ENCODE results near the gene XRCC5. TPM values are rescaled to one million over a fixed set of nuclear protein-coding genes. Genes with fewer than 3 reads are reported as not detected.
A peak's percentile ranks its signal among the peaks of the same experiment; 100 is the strongest.

Gene XRCC5
- 100 to 1,000 TPM; 292 to 331 TPM for total RNA-seq

DNA sequence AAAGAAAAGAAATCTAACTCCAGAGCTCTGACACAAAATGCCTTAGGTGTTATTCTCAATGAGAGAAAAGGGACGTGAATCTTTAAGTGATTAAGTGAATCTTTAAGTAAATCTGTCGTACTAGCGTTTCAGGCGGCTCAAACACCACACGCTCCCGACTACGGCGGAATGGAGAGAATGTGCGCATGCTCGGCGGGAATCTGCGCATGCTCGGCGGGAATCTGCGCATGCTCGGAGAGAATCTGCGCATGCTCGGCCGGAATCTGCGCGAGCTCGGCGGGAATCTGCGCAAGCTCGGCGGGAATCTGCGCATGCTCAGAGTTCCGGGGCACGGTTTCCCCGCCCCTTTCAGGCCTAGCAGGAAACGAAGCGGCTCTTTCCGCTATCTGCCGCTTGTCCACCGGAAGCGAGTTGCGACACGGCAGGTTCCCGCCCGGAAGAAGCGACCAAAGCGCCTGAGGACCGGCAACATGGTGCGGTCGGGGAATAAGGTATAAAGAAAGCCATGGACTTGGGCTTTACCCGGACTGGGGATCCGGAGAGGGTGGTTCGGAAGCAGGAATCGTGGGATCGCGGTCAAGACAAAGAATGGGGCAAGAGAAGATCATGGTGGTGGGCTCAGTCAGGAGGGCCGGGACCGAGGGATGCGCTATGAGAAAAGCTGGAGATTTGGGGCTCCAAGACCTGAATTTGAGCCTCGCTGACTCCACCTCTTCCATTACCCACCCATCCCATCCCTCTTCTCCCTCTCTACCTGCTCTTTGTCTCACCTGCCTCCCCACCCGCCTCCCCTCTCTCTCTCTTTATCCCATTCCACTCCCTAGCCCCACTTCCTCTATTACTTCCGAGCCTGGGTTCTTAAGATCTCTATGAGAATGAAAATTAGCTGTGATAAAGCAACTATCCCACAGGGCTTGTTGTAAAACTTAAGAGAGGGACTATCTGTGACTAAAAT, at the start of gene XRCC5:
Gene XRCC5, plus strand, starts transcription at position 382 of the 955 bp plus-strand sequence. Its CDS starts 89 bp downstream, at position 471.
- ChIA-PET CTCF (interaction anchor here (0.7 to 2.9 kb wide), 11 partner anchors 10 to 307 kb away, joined by 3 to 19 read pairs (median 4); partner anchors contain the start of genes PECR and TMEM169), POLR2A (interaction anchor here (0.5 to 1.2 kb wide), 4 partner anchors 25 to 300 kb away, joined by 3 to 5 read pairs (median 4); no protein-coding TSS in a partner anchor)
- Mint-ChIP-seq H3K27ac (peak within 1 kb of the TSS; percentile 98), H3K36me3 (ENCODE audit: low read depth) (peaks cover 47% of the 10 kb centered on the region), H3K4me1 (peaks cover 59% of the 10 kb centered on the region), H3K9me3 (no peaks in the 10 kb centered on the region), H3K27me3 (no peaks in the 10 kb centered on the region), H3K4me3 (peak within 1 kb of the TSS; percentile 99)
- DNase-seq = peak; percentile 97

DNA sequence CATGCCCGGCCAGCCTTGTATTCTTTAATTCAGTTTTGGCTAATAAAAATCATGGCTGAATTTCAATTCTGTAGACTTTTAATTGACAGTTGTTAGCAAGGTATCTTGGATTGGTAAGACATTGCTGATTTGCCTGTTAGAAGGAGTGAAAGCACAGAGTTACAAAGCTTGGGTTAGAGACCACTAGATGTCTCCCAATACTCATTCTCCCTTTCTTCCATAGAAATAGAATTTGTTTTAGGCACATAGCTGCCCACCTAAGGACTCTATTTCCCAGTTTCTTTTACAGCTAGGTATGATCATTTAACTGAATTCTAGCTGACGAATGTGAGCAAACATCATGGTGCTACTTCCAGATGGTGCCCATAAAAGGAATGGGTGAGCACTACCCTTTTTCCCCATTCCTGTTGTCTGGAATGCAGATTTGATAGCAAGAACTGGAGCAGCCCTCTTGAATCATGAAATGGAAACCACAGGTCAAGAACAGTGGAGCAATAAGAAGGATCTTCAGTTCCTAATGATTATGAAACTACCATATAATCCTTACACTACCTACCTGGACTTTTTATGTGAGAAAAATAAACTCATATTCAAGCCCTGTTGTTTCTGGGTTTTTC, 45.0 kb upstream of the XRCC5 start:
- peaks cover 29% of the 10 kb centered on the region for H3K36me3 Mint-ChIP-seq (ENCODE audit: low read depth)
- H3K4me1 Mint-ChIP-seq = peaks cover 13% of the 10 kb centered on the region
- no peak overlapping the region for H3K27ac Mint-ChIP-seq
- H3K27me3 Mint-ChIP-seq = no peaks in the 10 kb centered on the region
- no peaks in the 10 kb centered on the region for H3K9me3 Mint-ChIP-seq
- POLR2A ChIA-PET = no interaction called here
- no peak overlapping the region for H3K4me3 Mint-ChIP-seq
- DNase-seq = no peak
- CTCF ChIA-PET = interaction anchor here (0.6 kb wide), 1 partner anchor 22 kb away, joined by 4 read pairs; no protein-coding TSS in a partner anchor

DNA sequence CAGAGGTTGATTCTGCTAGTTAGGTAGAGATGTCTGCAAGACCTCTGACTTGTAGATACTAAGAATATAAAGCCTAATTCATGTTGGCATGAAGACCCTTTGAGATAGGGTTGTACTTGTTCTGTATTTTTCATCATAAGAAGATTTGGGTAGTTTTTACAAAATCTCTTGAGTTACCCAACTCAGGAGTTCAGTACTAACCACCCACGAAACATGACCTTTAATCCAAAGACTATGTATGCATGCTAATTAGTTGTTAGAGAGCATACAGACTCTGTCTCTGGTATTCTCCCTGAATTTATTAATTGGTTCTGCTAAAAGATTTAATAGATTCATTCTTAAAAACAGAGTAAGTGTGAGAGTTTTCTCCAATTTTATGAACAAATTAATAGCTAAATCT, 44.5 kb upstream of the XRCC5 start:
- Mint-ChIP-seq H3K4me3 (no peak overlapping the region), H3K4me1 (peaks cover 10% of the 10 kb centered on the region), H3K9me3 (no peaks in the 10 kb centered on the region), H3K36me3 (ENCODE audit: low read depth) (peaks cover 26% of the 10 kb centered on the region), H3K27me3 (no peaks in the 10 kb centered on the region), H3K27ac (no peak overlapping the region)
- no peak for DNase-seq
- ChIA-PET POLR2A (no interaction called here), CTCF (interaction anchor here (0.6 kb wide), 2 partner anchors 21 to 93 kb away, joined by 3 to 4 read pairs; no protein-coding TSS in a partner anchor)

DNA sequence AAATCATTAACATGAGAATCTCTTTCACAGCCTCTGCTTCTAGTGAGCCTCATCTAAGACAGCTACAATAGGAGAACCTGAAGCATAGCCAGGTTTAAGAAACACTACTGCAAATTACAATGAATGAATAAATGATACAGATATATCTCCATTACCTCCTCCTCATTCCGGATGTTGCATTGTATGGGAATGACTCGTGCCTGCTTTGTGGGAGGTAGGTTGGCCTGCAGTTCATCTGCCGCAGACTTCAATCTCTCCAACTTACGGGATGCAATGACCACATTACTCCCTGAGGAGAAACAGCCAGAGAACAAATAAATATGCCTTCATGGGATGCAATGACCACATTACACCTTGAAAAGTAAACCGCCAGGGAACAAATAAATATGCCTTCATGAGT, 42.9 kb upstream of the XRCC5 start:
- H3K27ac Mint-ChIP-seq = peak overlapping the region; percentile 15
- peaks cover 9% of the 10 kb centered on the region for H3K4me1 Mint-ChIP-seq
- H3K36me3 Mint-ChIP-seq (ENCODE audit: low read depth) = peaks cover 29% of the 10 kb centered on the region

DNA sequence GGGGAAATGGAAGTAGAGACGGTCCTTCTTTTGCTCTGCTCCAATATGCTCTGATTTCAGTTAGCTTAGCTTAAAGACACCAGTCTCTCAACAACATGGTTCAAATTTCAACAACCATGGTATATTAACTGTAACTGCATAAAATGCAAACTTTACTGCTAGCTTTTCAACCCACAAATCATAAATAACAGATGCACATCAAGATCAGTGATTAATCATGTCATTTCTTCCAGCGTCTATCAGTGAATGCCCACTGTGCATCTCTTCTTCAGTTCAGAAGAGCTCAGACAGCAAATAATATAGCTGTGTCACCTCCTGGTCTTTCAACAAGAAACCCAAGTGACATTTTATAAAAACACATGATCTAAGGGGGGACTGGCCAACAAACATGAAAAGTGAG, 40.1 kb upstream of the XRCC5 start:
- peaks cover 16% of the 10 kb centered on the region for H3K4me1 Mint-ChIP-seq
- H3K4me3 Mint-ChIP-seq = no peak overlapping the region
- H3K9me3 Mint-ChIP-seq = no peaks in the 10 kb centered on the region
- no peak for DNase-seq
- peaks cover 32% of the 10 kb centered on the region for H3K36me3 Mint-ChIP-seq (ENCODE audit: low read depth)
- no peak overlapping the region for H3K27ac Mint-ChIP-seq
- POLR2A ChIA-PET = no interaction called here
- CTCF ChIA-PET = interaction anchor here (0.8 to 2.8 kb wide), 2 partner anchors 11 to 24 kb away, joined by 3 to 9 read pairs; no protein-coding TSS in a partner anchor
- H3K27me3 Mint-ChIP-seq = no peaks in the 10 kb centered on the region

More for the DNA sequence above, 42.9 kb upstream of the XRCC5 start:
- DNase-seq = no peak
- ChIA-PET POLR2A (no interaction called here), CTCF (interaction anchor here (0.6 to 1.2 kb wide), 3 partner anchors 18 to 627 kb away, joined by 3 to 4 read pairs (median 4); no protein-coding TSS in a partner anchor)
- no peaks in the 10 kb centered on the region for H3K9me3 Mint-ChIP-seq
- no peak overlapping the region for H3K4me3 Mint-ChIP-seq
- H3K27me3 Mint-ChIP-seq = no peaks in the 10 kb centered on the region

DNA sequence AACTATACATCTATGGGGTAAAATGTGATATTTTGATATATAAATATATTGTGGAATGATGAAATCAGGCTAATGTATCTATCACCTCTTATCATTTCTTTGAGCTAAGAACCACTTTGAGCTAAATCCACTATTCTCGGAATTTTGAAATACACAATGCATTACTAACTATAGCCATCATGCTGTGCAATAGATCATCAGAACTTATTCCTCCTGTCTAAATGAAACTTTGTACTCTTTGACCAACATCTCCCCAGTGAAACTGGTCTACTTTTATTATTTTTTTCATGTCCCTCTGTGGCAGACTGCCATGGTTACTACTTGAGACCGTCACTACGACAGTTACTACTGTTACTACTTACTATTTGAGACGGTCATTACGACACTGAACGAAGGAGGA, 39.0 kb upstream of the XRCC5 start:
- H3K9me3 Mint-ChIP-seq = no peaks in the 10 kb centered on the region
- POLR2A ChIA-PET = no interaction called here

DNA sequence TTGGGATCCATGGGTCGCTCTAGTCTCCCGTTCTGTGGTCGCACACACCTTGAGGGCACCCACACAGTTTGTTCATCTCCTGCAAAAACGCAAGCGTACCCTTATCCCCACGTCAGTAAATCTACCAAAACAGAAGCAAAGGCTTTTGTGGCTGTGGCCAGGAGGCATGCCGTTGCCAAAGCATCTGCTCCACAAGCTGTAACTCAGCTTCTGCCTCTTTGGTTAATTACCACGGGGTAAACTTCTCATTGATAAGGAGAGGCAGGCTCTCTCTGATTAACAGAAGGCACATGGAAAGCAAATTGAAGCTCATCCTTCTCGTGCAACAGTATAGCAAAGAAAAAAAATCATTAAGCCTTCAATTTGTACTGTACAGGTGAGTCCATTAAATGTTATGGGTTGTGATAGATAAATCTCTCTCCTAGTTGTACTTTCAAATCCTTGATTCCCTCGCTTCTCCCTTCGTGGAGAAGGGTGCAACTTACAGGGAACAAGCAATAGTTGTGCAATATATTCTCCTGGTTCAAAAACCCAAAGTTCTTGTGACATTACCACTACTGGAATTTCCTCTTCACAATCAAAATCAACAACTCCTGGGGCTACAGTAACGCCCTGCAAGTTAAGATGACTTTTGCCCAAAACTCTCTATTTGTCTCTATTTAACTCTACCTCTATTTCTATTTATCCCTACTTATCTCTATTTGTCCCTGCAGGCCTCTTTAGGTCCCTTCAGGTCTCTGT, 37.9 kb upstream of the XRCC5 start:
- Mint-ChIP-seq H3K27me3 (no peaks in the 10 kb centered on the region), H3K4me3 (no peak overlapping the region), H3K9me3 (no peaks in the 10 kb centered on the region), H3K4me1 (peaks cover 37% of the 10 kb centered on the region), H3K36me3 (ENCODE audit: low read depth) (peaks cover 39% of the 10 kb centered on the region), H3K27ac (no peak overlapping the region)
- no peak for DNase-seq
- ChIA-PET CTCF (interaction anchor here (1.2 to 2.8 kb wide), 2 partner anchors 10 to 13 kb away, joined by 3 to 9 read pairs; partner anchors contain the start of genes PECR and TMEM169), POLR2A (no interaction called here)

More for the DNA sequence above, 39.0 kb upstream of the XRCC5 start:
- no peak overlapping the region for H3K27ac Mint-ChIP-seq
- no peaks in the 10 kb centered on the region for H3K27me3 Mint-ChIP-seq
- CTCF ChIA-PET = interaction anchor here (0.6 to 2.8 kb wide), 3 partner anchors 12 to 225 kb away, joined by 3 to 9 read pairs (median 4); no protein-coding TSS in a partner anchor
- peaks cover 28% of the 10 kb centered on the region for H3K4me1 Mint-ChIP-seq
- H3K36me3 Mint-ChIP-seq (ENCODE audit: low read depth) = peaks cover 39% of the 10 kb centered on the region
- H3K4me3 Mint-ChIP-seq = no peak overlapping the region
- no peak for DNase-seq

DNA sequence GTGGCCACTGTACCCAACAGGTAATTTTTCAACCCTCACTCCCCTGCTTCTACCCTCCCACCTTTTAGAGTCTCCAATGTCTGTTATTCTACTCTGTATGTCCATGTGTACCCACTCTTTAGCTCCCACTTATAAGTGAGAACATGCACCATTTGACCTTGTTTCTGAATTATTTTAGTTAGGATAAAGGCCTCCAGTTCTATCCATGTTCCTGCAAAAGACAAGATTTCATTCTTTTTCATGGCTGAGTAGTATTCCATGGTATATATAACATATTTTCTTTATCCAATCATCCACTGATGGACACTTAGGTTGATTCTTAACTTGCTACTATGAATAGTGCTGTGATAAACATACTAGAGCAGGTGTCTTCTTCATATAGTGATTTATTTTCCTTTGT, 36.7 kb upstream of the XRCC5 start:
- no peak for DNase-seq
- H3K36me3 Mint-ChIP-seq (ENCODE audit: low read depth) = peaks cover 37% of the 10 kb centered on the region
- ChIA-PET POLR2A (no interaction called here), CTCF (interaction anchor here (0.7 to 1.2 kb wide), 2 partner anchors 9 to 12 kb away, joined by 3 read pairs; partner anchors contain the start of genes PECR and TMEM169)
- H3K4me3 Mint-ChIP-seq = no peak overlapping the region
- no peak overlapping the region for H3K27ac Mint-ChIP-seq
- peaks cover 37% of the 10 kb centered on the region for H3K4me1 Mint-ChIP-seq
- H3K9me3 Mint-ChIP-seq = no peaks in the 10 kb centered on the region
- no peaks in the 10 kb centered on the region for H3K27me3 Mint-ChIP-seq

DNA sequence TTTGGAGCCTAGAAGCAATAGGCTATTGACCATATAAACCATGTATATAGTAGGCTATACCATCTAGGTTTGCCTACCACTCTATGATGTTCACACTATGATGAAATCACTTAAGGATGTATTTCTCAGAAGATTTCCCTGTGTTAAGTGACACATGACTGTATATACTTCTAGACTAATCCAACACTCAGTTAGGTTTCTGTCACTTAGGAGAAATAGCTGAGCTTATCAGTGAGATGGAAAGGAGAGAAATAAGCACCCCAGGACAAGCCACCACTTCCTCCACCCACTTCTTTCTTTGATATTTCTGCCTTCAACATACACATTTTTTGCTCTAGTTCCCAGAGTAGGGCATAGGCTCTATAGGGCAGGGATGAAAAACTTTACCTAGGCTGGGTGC, 35.4 kb upstream of the XRCC5 start:
- no peak for DNase-seq
- H3K27ac Mint-ChIP-seq = no peak overlapping the region
- no peak overlapping the region for H3K4me3 Mint-ChIP-seq
- peaks cover 34% of the 10 kb centered on the region for H3K4me1 Mint-ChIP-seq
- no peaks in the 10 kb centered on the region for H3K9me3 Mint-ChIP-seq
- POLR2A ChIA-PET = no interaction called here
- CTCF ChIA-PET = no interaction called here
- peaks cover 37% of the 10 kb centered on the region for H3K36me3 Mint-ChIP-seq (ENCODE audit: low read depth)
- H3K27me3 Mint-ChIP-seq = no peaks in the 10 kb centered on the region

DNA sequence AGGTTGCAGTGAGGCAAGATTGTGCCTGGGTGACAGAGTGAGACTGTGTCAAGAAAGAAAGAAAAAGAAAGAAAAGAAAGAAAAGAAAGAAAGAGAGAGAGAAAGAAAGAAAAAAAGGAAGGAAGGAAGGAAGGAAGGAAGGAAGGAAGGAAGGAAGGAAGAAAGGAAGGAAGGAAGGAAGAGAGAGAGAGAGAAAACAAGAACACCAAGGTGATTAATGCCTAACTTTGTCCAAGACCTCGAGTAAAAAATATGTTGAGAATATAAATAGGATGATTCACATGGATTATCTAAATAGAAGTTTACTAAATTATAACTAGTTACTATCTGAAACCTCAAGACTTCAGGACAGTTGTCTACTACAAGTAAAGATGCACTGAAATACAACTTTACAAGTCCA, 34.8 kb upstream of the XRCC5 start:
- H3K9me3 Mint-ChIP-seq = no peaks in the 10 kb centered on the region
- H3K27me3 Mint-ChIP-seq = no peaks in the 10 kb centered on the region

DNA sequence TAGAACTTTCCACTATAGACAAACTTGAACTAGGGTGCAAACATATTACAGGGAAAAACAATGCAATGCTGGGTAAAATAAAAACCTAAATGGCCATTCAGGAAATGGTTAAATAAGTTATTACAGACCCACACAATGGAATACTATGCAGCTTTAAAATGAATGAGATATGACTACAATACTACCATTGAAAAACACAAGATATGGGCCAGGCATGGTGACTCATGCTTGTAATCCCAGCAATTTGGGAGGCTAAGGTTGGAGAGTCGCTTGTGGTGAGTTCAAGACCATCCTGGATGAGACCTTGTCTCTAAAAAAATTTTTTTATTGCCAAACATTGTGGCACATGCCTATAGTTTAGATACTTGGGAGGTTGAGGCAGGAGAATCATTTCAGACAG, 34.4 kb upstream of the XRCC5 start:
- H3K4me1 Mint-ChIP-seq = peaks cover 32% of the 10 kb centered on the region
- POLR2A ChIA-PET = no interaction called here
- no peaks in the 10 kb centered on the region for H3K27me3 Mint-ChIP-seq
- CTCF ChIA-PET = interaction anchor here (1.0 to 1.5 kb wide), 3 partner anchors 10 to 35 kb away, joined by 3 read pairs; partner anchors contain the start of gene XRCC5
- H3K27ac Mint-ChIP-seq = no peak overlapping the region
- peaks cover 36% of the 10 kb centered on the region for H3K36me3 Mint-ChIP-seq (ENCODE audit: low read depth)
- H3K4me3 Mint-ChIP-seq = no peak overlapping the region
- no peaks in the 10 kb centered on the region for H3K9me3 Mint-ChIP-seq
- no peak for DNase-seq

More for the DNA sequence above, 34.8 kb upstream of the XRCC5 start:
- ChIA-PET POLR2A (no interaction called here), CTCF (no interaction called here)
- Mint-ChIP-seq H3K4me1 (peaks cover 33% of the 10 kb centered on the region), H3K36me3 (ENCODE audit: low read depth) (peaks cover 36% of the 10 kb centered on the region), H3K27ac (no peak overlapping the region), H3K4me3 (no peak overlapping the region)
- DNase-seq = no peak

Data from activated CD4-positive, alpha-beta T cell treated with anti-CD3 and anti-CD28 coated beads, Interleukin-2, amount 10 ng/mL, durations not matched to agents 7 days and 5 days (primary cell).